ENCODE results near the gene MKRN2OS.

The MKRN2OS gene

GRCh38 chr3:12512534-12513118 is 32.7 kb downstream of the MKRN2OS start:
- no peak for DNase-seq

GRCh38 chr3:12509466-12509865 is 35.8 kb downstream of the MKRN2OS start:
- no peak for DNase-seq

GRCh38 chr3:12508291-12508700 is 37.0 kb downstream of the MKRN2OS start:
- no peak for DNase-seq

- DNase-seq, result no peak
Observed at GRCh38 chr3:12507591-12508281, 37.6 kb downstream of the MKRN2OS start.

GRCh38 chr3:12506201-12506709 is 39.0 kb downstream of the MKRN2OS start:
- DNase-seq, result no peak

- DNase-seq, result no peak
Observed at GRCh38 chr3:12503126-12503957, 42.0 kb downstream of the MKRN2OS start.

DNA sequence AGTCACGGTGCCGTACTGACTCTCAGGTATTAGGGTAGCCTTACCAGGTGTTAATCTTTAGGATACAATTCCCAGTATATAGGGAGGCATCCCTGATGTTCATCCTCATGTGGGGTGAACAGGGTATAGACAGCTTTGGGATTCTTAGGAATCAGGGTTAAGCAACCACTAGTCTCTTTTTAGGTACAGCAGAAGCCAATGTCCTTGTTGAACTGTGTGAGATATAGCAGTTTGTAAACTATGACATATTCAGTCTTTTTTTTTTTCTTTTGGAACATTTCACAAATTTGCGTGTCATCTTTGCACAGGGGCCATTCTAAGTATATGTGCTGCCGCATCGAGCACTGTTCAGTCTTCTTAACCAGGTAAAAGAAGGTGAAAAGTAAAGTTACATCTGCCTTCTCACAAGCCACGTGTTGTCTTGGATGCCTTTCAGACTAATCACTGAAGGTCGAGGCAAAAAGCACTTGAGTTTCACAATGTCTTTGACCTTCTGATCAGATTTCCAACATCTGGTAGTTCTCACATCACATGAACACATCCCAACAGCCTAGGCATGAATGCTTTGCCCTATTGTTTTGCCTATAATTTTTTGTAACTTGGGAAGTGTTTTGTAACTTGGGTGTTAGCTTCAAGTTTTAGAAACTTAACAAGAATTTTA is 43.8 kb downstream of the MKRN2OS start:
- DNase-seq, result no peak

GRCh38 chr3:12499474-12499873 is 45.8 kb downstream of the MKRN2OS start:
- DNase-seq, result no peak

GRCh38 chr3:12496453-12496761 is 48.9 kb downstream of the MKRN2OS start:
- no peak for DNase-seq

DNA sequence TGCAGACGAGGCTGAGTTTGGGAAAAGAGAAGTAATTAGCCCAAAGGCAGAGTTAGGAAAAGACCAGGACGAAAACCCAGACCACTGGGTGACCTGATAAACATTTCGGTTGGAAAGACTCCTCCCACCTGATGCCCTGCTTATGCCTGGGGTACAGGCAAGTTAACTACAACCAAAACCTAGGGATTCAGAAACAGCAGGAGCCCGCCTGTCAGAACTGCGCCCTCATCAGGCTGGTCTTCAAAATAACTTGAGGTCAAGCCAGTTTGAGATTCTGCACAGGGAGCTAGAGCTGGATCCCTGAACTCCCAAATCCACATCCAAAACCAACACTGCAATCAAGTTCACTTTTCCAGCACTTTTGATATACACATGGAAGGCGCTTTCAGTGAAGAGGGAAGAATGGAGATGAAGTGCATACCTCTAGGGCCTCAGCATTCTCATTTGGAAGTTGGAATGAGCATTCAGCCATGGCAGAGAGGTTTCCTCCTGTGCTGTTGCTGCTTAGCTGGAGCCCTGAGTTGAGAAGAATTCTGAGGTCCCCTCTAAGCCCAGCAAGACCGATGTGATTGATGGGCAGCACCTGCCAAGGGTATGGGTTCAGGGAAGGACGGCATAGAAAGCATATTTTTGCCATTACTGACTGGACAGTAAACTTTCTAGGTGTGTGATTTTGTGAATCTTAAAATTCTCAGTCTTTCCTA is 49.4 kb downstream of the MKRN2OS start:
- no peak for DNase-seq

DNA sequence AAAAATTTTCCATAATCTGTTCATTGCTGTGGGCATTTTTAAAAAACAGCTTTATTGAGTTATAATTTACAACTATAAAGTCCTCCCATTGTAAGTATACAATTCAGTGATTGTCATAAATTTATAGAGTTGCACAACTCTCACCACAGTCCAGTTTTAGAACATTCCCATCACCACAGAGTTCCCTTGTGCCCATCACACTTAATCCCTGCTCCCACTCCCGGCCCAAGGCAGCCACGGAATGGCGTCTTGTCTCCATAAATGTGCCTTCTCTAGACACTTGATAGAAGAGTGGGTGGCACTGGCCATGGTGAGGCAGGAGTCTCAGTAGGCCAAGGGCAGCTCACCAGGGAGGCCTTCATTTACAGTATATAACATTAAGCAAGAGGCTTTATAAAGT is 54.8 kb downstream of the MKRN2OS start:
- DNase-seq, result no peak

DNA sequence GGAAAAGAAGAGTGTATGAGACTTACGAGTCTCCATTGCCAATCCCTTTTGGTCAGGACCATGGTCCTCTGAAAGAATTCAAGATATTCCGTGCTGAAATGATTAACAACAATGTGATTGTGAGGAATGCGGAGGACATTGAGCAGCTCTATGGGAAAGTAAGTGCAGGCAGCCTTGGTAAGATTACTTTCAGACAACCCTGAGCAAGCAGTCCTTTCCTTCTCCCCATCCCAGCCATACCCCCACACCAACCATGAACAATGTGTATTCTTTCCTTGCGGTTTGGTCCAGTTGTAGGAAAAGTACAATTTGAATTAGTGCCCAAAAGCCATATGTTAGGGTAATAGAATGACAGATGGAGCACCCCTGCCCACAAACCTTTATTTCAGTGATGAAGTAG is 55.5 kb downstream of the MKRN2OS start:
- no peak for DNase-seq

All from activated T-cell treated with anti-CD3 and anti-CD28 coated beads for 4 hours (primary cell).